Endodermal cell (in vitro differentiated cells): ENCODE measurements around the gene EXD3. TPM values are rescaled to one million over a fixed set of nuclear protein-coding genes. Genes with fewer than 3 reads are reported as not detected.

Experiments used
- DNase-seq: peaks from one replicate; pipeline ENCODE4 v3.0.0-alpha.2; 2017
- H3K27ac ChIP-seq: 2 replicates; pipeline ENCODE4 v1.5.1; 2013; ENCODE audit warnings: mild to moderate bottlenecking, low read depth, low read length, moderate library complexity
- H3K27me3 ChIP-seq: 2 replicates; pipeline ENCODE4 v1.6.1; 2013; ENCODE audit warnings: mild to moderate bottlenecking, low read length, moderate library complexity; ENCODE audit not compliant: insufficient read depth, control insufficient read depth, poor library complexity, severe bottlenecking
- H3K36me3 ChIP-seq: 2 replicates; pipeline ENCODE4 v1.7.0; 2013; ENCODE audit warnings: mild to moderate bottlenecking, low read length, moderate library complexity; ENCODE audit not compliant: control insufficient read depth, insufficient read depth
- H3K4me1 ChIP-seq: one replicate; pipeline ENCODE4 v1.7.0; 2013; ENCODE audit warnings: low read length; ENCODE audit not compliant: control insufficient read depth, insufficient read depth
- H3K4me3 ChIP-seq: 2 replicates; pipeline ENCODE4 v1.5.1; 2013; ENCODE audit warnings: mild to moderate bottlenecking, low read length, moderate library complexity
- H3K9ac ChIP-seq: 2 replicates; pipeline ENCODE4 v1.6.1; 2013; ENCODE audit warnings: mild to moderate bottlenecking, low read length, moderate library complexity; ENCODE audit not compliant: poor library complexity, severe bottlenecking; ENCODE audit errors: extremely low read depth
- H3K9me3 ChIP-seq: 2 replicates; pipeline ENCODE4 v1.6.1; 2013; ENCODE audit warnings: mild to moderate bottlenecking, low read length, moderate library complexity; ENCODE audit not compliant: control insufficient read depth
- H3K27ac Mint-ChIP-seq: 2 replicates; pipeline ENCODE4 v1.8.0; 2020; ENCODE audit warnings: mixed read lengths
- H3K27me3 Mint-ChIP-seq: 2 replicates; pipeline ENCODE4 v1.8.0; 2021; ENCODE audit warnings: mild to moderate bottlenecking, mixed read lengths; ENCODE audit not compliant: insufficient read depth
- H3K36me3 Mint-ChIP-seq: 2 replicates; pipeline ENCODE4 v1.8.0; 2020; ENCODE audit warnings: low read depth, mixed read lengths
- H3K4me1 Mint-ChIP-seq: 2 replicates; pipeline ENCODE4 v1.8.0; 2020; ENCODE audit warnings: mixed read lengths
- H3K4me3 Mint-ChIP-seq: 2 replicates; pipeline ENCODE4 v1.8.0; 2020; ENCODE audit warnings: mild to moderate bottlenecking, moderate library complexity, mixed read lengths
- H3K9me3 Mint-ChIP-seq: 2 replicates; pipeline ENCODE4 v1.8.0; 2020; ENCODE audit warnings: mild to moderate bottlenecking, mixed read lengths
- CTCF ChIP-seq: fragments of 200-600 bp; sonication (generic); conservative IDR thresholded peaks from 2 replicates; pipeline ENCODE4 v1.5.0; 2021; ENCODE audit warnings: antibody characterized with exemption, mild to moderate bottlenecking
- WGBS, 2 experiments: methylation state at CpG; one replicate each; pipeline versions ENCODE4 v1.1.5 to v1.1.7; 2013; ENCODE audit warnings: missing lambda C conversion rate in 2 of 2, mixed read lengths in 1 of 2; ENCODE audit not compliant: insufficient coverage in 1 of 2, insufficient read length in 1 of 2; 5-methylcytosine and 5-hydroxymethylcytosine counted together
- long read RNA-seq, 4 experiments: library from polyadenylated mRNA in 2 of 4; library from RNA in 1 of 4; library from capped mRNA in 1 of 4; stranded (forward) in 3 of 4; unstranded in 1 of 4; transcript quantifications; one replicate each; pipeline ENCODE4 v2.0.0, GENCODE V29; 2020 to 2021; ENCODE audit warnings: inconsistent platforms in 1 of 4
- polyA plus RNA-seq, 2 experiments: library from polyadenylated mRNA; stranded (reverse); fragments of 50-300 nt; gene quantifications; one replicate each; pipeline ENCODE4 v1.2.3, GENCODE V29; 2013
- total RNA-seq, 2 donors: library from RNA; stranded (reverse); fragmentation: NEBNext Ultra II Directional in 1 of 2; extraction: Animal tissue kit (Norgen Biotek cat#: 25700) in 1 of 2; gene quantifications; 2 replicates in 1 of 2; 3 replicates in 1 of 2; pipeline ENCODE4 v1.2.1, GENCODE V29; 2021

EXD3 gene
- 10 to 100 TPM; 15.5 to 31.0 TPM for total RNA-seq
- polyA plus RNA-seq (2013, experiment 1 of 2), result 25.5 TPM
- 25.1 TPM for polyA plus RNA-seq (2013, experiment 2 of 2)
- long read RNA-seq, experiment 1, transcript EXD3-208 (8 exons, 962 nt), result major isoform, 5 of 14 reads
- long read RNA-seq, experiment 1, partial matches to known transcripts, result 3 of 14 reads
- long read RNA-seq, experiment 1, other reads (novel, unspliced or antisense), result 4 of 14 reads
- long read RNA-seq, experiment 2, transcript EXD3-208 (8 exons, 962 nt), result major isoform, 12 of 31 reads
- long read RNA-seq, experiment 2, partial matches to known transcripts, result 4 of 31 reads
- long read RNA-seq, experiment 2, other reads (novel, unspliced or antisense), result 13 of 31 reads
- long read RNA-seq, experiment 3, transcript EXD3-203 (3 exons, 1,585 nt), result major isoform, 10 of 32 reads
- long read RNA-seq, experiment 3, partial matches to known transcripts, result 10 of 32 reads
- long read RNA-seq, experiment 3, other reads (novel, unspliced or antisense), result 9 of 32 reads
- long read RNA-seq, experiment 4, transcript EXD3-208 (8 exons, 962 nt), result major isoform, 12 of 25 reads
- long read RNA-seq, experiment 4, partial matches to known transcripts, result 6 of 25 reads
- long read RNA-seq, experiment 4, other reads (novel, unspliced or antisense), result 5 of 25 reads

- H3K36me3 ChIP-seq, result peaks cover 6% of the 10 kb centered on the region
- Mint-ChIP-seq H3K9me3 (no peaks in the 10 kb centered on the region), H3K27me3 (peaks cover 8% of the 10 kb centered on the region), H3K27ac (peak within 1 kb of the TSS; percentile 72), H3K36me3 (peaks cover 2% of the 10 kb centered on the region), H3K4me3 (peak within 1 kb of the TSS; percentile 76), H3K4me1 (peaks cover 4% of the 10 kb centered on the region)
- 0% methylated on average over 7 to 113 of the region's 113 CpGs for WGBS, 2 experiments
- no peaks in the 10 kb centered on the region for H3K27me3 ChIP-seq
- H3K27ac ChIP-seq, result no peak within 1 kb of the TSS
- H3K9me3 ChIP-seq, result no peaks in the 10 kb centered on the region
- H3K4me3 ChIP-seq, result peak within 1 kb of the TSS; percentile 98
- peak; percentile 74 for TF ChIP-seq CTCF
- peak within 1 kb of the TSS; percentile 69 for H3K9ac ChIP-seq
- H3K4me1 ChIP-seq, result no peaks in the 10 kb centered on the region
- peak; percentile 98 for DNase-seq
Observed at GRCh38 chr9:137422604-137423513, at the start of gene EXD3, which contains the start of gene NOXA1. TSS of gene EXD3 (minus strand) at chr9:137423162. CDS start at chr9:137395357, 27,805 bp downstream. TSS of gene NOXA1 (plus strand) at chr9:137423393. CDS start at chr9:137423530, 137 bp downstream.

GRCh38 chr9:137470785-137471184 is 47.8 kb upstream of the EXD3 start:
- no peak overlapping the region for H3K27ac Mint-ChIP-seq
- no peak for DNase-seq
- 90 to 100% methylated on average over 1 to 6 of the region's 7 CpGs for WGBS, 2 experiments

More at GRCh38 chr9:137470785-137471184, 47.8 kb upstream of the EXD3 start:
- Histone ChIP-seq H3K9me3 (peaks cover 2% of the 10 kb centered on the region), H3K27ac (no peak overlapping the region), H3K4me1 (no peaks in the 10 kb centered on the region), H3K4me3 (no peak overlapping the region), H3K27me3 (no peaks in the 10 kb centered on the region), H3K9ac (no peak overlapping the region), H3K36me3 (no peaks in the 10 kb centered on the region)
- no peak overlapping the region for H3K4me3 Mint-ChIP-seq
- peaks cover 3% of the 10 kb centered on the region for H3K27me3 Mint-ChIP-seq
- peaks cover 30% of the 10 kb centered on the region for H3K9me3 Mint-ChIP-seq
- peaks cover 2% of the 10 kb centered on the region for H3K36me3 Mint-ChIP-seq
- no peak for TF ChIP-seq CTCF
- H3K4me1 Mint-ChIP-seq, result no peaks in the 10 kb centered on the region
